ENCODE data around the gene SNRNP35. TPM values are rescaled to one million over a fixed set of nuclear protein-coding genes. Genes with fewer than 3 reads are reported as not detected.
"Not testable (repeated sequence)": the region's sequence is repeated elsewhere in the genome, so short reads cannot be mapped to it uniquely, and the experiment has no call there.

The SNRNP35 gene
- total RNA-seq, 1 donor from 2014 or later = 30.6 TPM

GRCh38 chr12:123512838-123513665 lies 55.1 kb downstream of the SNRNP35 start:
- Mint-ChIP-seq H3K36me3 (ENCODE audit: low read depth) (peaks cover 2% of the 10 kb centered on the region), H3K9me3 (no peaks in the 10 kb centered on the region), H3K27ac (no peak overlapping the region), H3K4me3 (no peak overlapping the region), H3K27me3 (no peaks in the 10 kb centered on the region), H3K4me1 (peaks cover 5% of the 10 kb centered on the region)
- DNase-seq = no peak
- intact Hi-C loops (cut with micrococcal nuclease) = no loop called here

DNA sequence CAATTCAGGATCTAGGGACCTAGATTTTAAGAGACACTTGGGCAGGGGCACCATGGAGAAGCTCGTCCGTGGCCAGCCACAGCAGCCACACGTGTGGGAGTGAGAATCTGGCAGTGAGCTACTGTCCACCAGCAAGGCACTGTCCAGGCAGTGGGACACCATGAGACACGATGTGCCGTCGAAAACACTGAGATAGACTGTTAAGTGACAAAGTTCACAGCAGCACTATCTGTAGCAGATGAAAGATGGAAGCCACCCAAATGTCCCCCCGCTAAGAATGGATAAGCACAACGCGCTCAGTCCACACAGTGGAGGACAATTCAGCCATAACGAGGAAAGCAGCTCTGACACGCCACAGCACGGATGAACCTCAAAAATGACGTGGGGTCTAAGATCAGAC lies 55.9 kb downstream of the SNRNP35 start:
- Mint-ChIP-seq H3K9me3 (no peaks in the 10 kb centered on the region), H3K27me3 (no peaks in the 10 kb centered on the region), H3K36me3 (ENCODE audit: low read depth) (peaks cover 2% of the 10 kb centered on the region), H3K27ac (no peak overlapping the region), H3K4me3 (no peak overlapping the region), H3K4me1 (peaks cover 5% of the 10 kb centered on the region)
- intact Hi-C loops (cut with micrococcal nuclease) = no loop called here
- no peak for DNase-seq

DNA sequence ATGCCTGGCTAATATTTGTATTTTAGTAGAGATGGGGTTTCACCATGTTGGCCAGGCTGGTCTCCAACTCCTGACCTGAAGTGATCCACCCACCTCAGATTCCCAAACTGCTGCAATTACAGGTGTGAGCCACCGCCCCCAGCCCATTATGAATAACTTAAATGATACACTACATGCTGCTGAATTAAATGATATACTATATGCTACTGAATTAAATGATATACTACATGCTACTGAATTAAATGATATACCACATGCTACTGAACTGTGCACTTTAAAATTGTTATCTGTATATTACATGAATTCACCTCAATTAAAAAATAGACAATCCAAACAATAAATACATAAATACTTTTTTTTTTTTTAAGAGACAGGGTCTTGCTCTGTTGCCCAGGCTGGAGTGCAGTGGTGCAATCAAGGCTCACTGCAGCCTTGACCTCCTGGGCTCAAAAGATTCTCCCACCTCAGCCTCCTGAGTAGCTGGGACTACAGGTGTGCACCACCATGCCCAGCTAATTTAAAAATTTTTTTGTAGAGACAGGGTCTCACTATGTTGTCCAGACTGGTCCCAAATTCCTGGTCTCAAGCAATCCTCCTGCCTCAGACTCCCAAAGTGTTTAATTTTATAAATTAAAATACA lies 56.8 kb downstream of the SNRNP35 start:
- H3K27ac Mint-ChIP-seq; intact Hi-C loops (cut with micrococcal nuclease); H3K27me3 Mint-ChIP-seq; H3K4me3 Mint-ChIP-seq; H3K4me1 Mint-ChIP-seq; H3K9me3 Mint-ChIP-seq; DNase-seq; H3K36me3 Mint-ChIP-seq (ENCODE audit: low read depth): not testable (repeated sequence)

GRCh38 chr12:123516216-123516780 lies 58.4 kb downstream of the SNRNP35 start:
- Mint-ChIP-seq H3K36me3 (ENCODE audit: low read depth) (peaks cover 2% of the 10 kb centered on the region), H3K27ac (no peak overlapping the region), H3K4me3 (no peak overlapping the region), H3K9me3 (no peaks in the 10 kb centered on the region), H3K27me3 (no peaks in the 10 kb centered on the region), H3K4me1 (no peaks in the 10 kb centered on the region)
- no peak for DNase-seq
- intact Hi-C loops (cut with micrococcal nuclease) = no loop called here

Other genes with a start within 250 kb of the SNRNP35 start
- 87.1 and 90.3 TPM in 2 replicates for gene MPHOSPH9, start 225.0 kb upstream of the SNRNP35 start, total RNA-seq
- 30.3 and 30.5 TPM in 2 replicates for gene MTRFR, start 224.7 kb upstream of the SNRNP35 start, total RNA-seq
- 78.0 and 80.5 TPM in 2 replicates for gene CDK2AP1, start 186.3 kb upstream of the SNRNP35 start, total RNA-seq
- gene SBNO1, start 93.3 kb upstream of the SNRNP35 start, total RNA-seq = 54.2 and 56.1 TPM in 2 replicates
- 63.7 and 67.3 TPM in 2 replicates for gene KMT5A, start 74.0 kb upstream of the SNRNP35 start, total RNA-seq
- gene RILPL2, start 21.5 kb upstream of the SNRNP35 start, total RNA-seq = 17.2 TPM in 2 replicates
- gene RILPL1, start 75.6 kb downstream of the SNRNP35 start, total RNA-seq = 4.1 and 4.6 TPM in 2 replicates
- gene TMED2, start 126.4 kb downstream of the SNRNP35 start, total RNA-seq = 174 and 179 TPM in 2 replicates
- gene DDX55, start 144.0 kb downstream of the SNRNP35 start, total RNA-seq = 68.2 and 72.0 TPM in 2 replicates
- 81.5 and 84.8 TPM in 2 replicates for gene EIF2B1, start 175.5 kb downstream of the SNRNP35 start, total RNA-seq
- gene GTF2H3, start 175.7 kb downstream of the SNRNP35 start, total RNA-seq = 66.8 and 69.7 TPM in 2 replicates
- gene TCTN2, start 213.0 kb downstream of the SNRNP35 start, total RNA-seq = 3.0 and 3.1 TPM in 2 replicates